SK-N-SH (cell line): Measurements from ENCODE around the gene SYCN.

Experiments used
- CTCF ChIP-seq: fragments of 200-600 bp; sonication (generic); IDR thresholded peaks from 2 replicates; pipeline ENCODE4 v1.6.1; 2017; ENCODE audit warnings: antibody characterized with exemption, mild to moderate bottlenecking, moderate library complexity
- EP300 ChIP-seq, 2 experiments: IDR thresholded peaks; 2 replicates each; pipeline versions ENCODE4 v1.4.0 to v1.6.1; 2012; ENCODE audit warnings: borderline replicate concordance in 1 of 2, low read depth in 1 of 2, low read length in 1 of 2
- EZH2phosphoT487 ChIP-seq: fragments of 200-600 bp; sonication (generic); IDR thresholded peaks from 2 replicates; pipeline ENCODE4 v1.6.1; 2017; ENCODE audit warnings: low read depth, mixed run types, mild to moderate bottlenecking, antibody characterized with exemption, moderate library complexity, borderline replicate concordance
- FOXJ3 ChIP-seq: sonication (generic); formaldehyde crosslinking; IDR thresholded peaks from 2 replicates; pipeline ENCODE4 v1.5.1; 2020; ENCODE audit warnings: mild to moderate bottlenecking, missing genetic modification reagents
- MXI1 ChIP-seq: IDR thresholded peaks from 2 replicates; pipeline ENCODE4 v1.6.1; 2012; ENCODE audit warnings: mild to moderate bottlenecking, low read depth, low read length, improper control_type of control experiment
- REST ChIP-seq: IDR thresholded peaks from 2 replicates; pipeline ENCODE4 v1.6.1; 2012; ENCODE audit warnings: mild to moderate bottlenecking, low read depth, low read length, moderate library complexity
- RFX5 ChIP-seq: IDR thresholded peaks from 2 replicates; pipeline ENCODE4 v1.6.1; 2012; ENCODE audit warnings: mild to moderate bottlenecking, improper control_type of control experiment, low read length
- SIN3A ChIP-seq: IDR thresholded peaks from 2 replicates; pipeline ENCODE4 v1.6.1; 2012; ENCODE audit warnings: low read depth, mild to moderate bottlenecking, low read length, moderate library complexity, borderline replicate concordance
- TAF1 ChIP-seq: IDR thresholded peaks from 2 replicates; pipeline ENCODE4 v1.6.1; 2012; ENCODE audit warnings: low read depth, mild to moderate bottlenecking, low read length, moderate library complexity, borderline replicate concordance

GRCh38 chr19:39236527-39236926 is 32.5 kb upstream of the SYCN start:
- no peak for TF ChIP-seq CTCF
- TF ChIP-seq FOXJ3 = no peak
- no peak for TF ChIP-seq EZH2phosphoT487
- TF ChIP-seq TAF1 = no peak
- no peak for TF ChIP-seq SIN3A
- no peak for TF ChIP-seq EP300 (IDR thresholded peaks at IDR 0.05; ENCODE audit: borderline replicate concordance in 1 of 2, low read depth in 1 of 2, low read length in 1 of 2)
- no peak for TF ChIP-seq REST
- no peak for TF ChIP-seq MXI1
- TF ChIP-seq RFX5 = no peak
